Liver (tissue), 9 donors: Measurements from ENCODE around the gene ATF6B. TPM values are rescaled to one million over a fixed set of nuclear protein-coding genes. Genes with fewer than 3 reads are reported as not detected.
A peak's percentile ranks its signal among the peaks of the same experiment; 100 is the strongest.

Experiments
- DNase-seq: peaks from one replicate; pipeline ENCODE4 v3.0.0-alpha.2; 2017; ENCODE audit warnings: low spot score
- H3K27ac ChIP-seq, 2 donors: one replicate each; pipeline ENCODE4 v1.7.0; 2013; ENCODE audit warnings: inconsistent platforms in 2 of 2, low read length in 2 of 2, control low read depth in 1 of 2, low read depth in 1 of 2, mild to moderate bottlenecking in 1 of 2
- H3K27me3 ChIP-seq, 4 donors: one replicate each; pipeline versions ENCODE4 v1.6.1 to v1.7.0; 2013; ENCODE audit warnings: low read length in 3 of 4, inconsistent platforms in 1 of 4, mild to moderate bottlenecking in 1 of 4, moderate library complexity in 1 of 4; ENCODE audit not compliant: control insufficient read depth in 4 of 4, insufficient read depth in 4 of 4
- H3K36me3 ChIP-seq, 4 donors: one replicate each; pipeline versions ENCODE4 v1.6.1 to v1.7.0; 2013; ENCODE audit warnings: low read length in 3 of 4, mild to moderate bottlenecking in 3 of 4, low read depth in 1 of 4, moderate library complexity in 1 of 4; ENCODE audit not compliant: control insufficient read depth in 4 of 4, insufficient read depth in 3 of 4
- H3K4me1 ChIP-seq, 4 donors: one replicate each; pipeline versions ENCODE4 v1.6.1 to v1.7.0; 2013; ENCODE audit warnings: low read length in 3 of 4, mild to moderate bottlenecking in 3 of 4, moderate library complexity in 1 of 4; ENCODE audit not compliant: control insufficient read depth in 4 of 4, insufficient read depth in 4 of 4
- H3K4me3 ChIP-seq, 3 donors: one replicate each; pipeline versions ENCODE4 v1.6.1 to v1.7.0; 2013; ENCODE audit warnings: low read length in 3 of 3, control low read depth in 1 of 3, low read depth in 1 of 3, mild to moderate bottlenecking in 1 of 3
- H3K9ac ChIP-seq, 2 donors: one replicate each; pipeline ENCODE4 v1.7.0; 2013; ENCODE audit warnings: low read length in 2 of 2, mild to moderate bottlenecking in 2 of 2, moderate library complexity in 2 of 2, control low read depth in 1 of 2, low read depth in 1 of 2
- H3K9me3 ChIP-seq, 4 donors: one replicate each; pipeline versions ENCODE4 v1.6.1 to v1.7.0; 2013; ENCODE audit warnings: low read length in 3 of 4; ENCODE audit not compliant: control insufficient read depth in 4 of 4
- ATF3 ChIP-seq: IDR thresholded peaks from 2 replicates; pipeline ENCODE4 v1.6.1; 2016; ENCODE audit warnings: antibody characterized with exemption
- CTCF ChIP-seq: fragments of 150-350 bp; IDR thresholded peaks from 2 replicates; pipeline ENCODE4 v1.5.1; 2017; ENCODE audit warnings: improper control_type of control experiment, low read depth, low read length; ENCODE audit not compliant: missing input control
- EGR1 ChIP-seq, 2 donors: IDR thresholded peaks; 2 replicates each; pipeline ENCODE4 v1.6.1; 2016 to 2018; ENCODE audit warnings: antibody characterized with exemption in 2 of 2, low read depth in 2 of 2
- FOXA1 ChIP-seq: IDR thresholded peaks from 2 replicates; pipeline ENCODE4 v1.6.1; 2016; ENCODE audit warnings: antibody characterized with exemption
- FOXA2 ChIP-seq: IDR thresholded peaks from 2 replicates; pipeline ENCODE4 v1.6.1; 2016; ENCODE audit warnings: antibody characterized with exemption
- GABPA ChIP-seq, 2 donors: IDR thresholded peaks in 1 of 2; conservative IDR thresholded peaks in 1 of 2; 2 replicates each; pipeline ENCODE4 v1.6.1; 2016; ENCODE audit warnings: antibody characterized with exemption in 2 of 2, mild to moderate bottlenecking in 1 of 2, moderate library complexity in 1 of 2
- HNF4A ChIP-seq, 2 donors: conservative IDR thresholded peaks; 2 replicates each; pipeline ENCODE4 v1.6.1; 2016; ENCODE audit warnings: antibody characterized with exemption in 2 of 2, mild to moderate bottlenecking in 2 of 2
- HNF4G ChIP-seq: IDR thresholded peaks from 2 replicates; pipeline ENCODE4 v1.6.1; 2016; ENCODE audit warnings: antibody characterized with exemption
- JUND ChIP-seq, 2 donors: IDR thresholded peaks; 2 replicates each; pipeline ENCODE4 v1.6.1; 2016; ENCODE audit warnings: antibody characterized with exemption in 2 of 2
- MAX ChIP-seq: IDR thresholded peaks from 2 replicates; pipeline ENCODE4 v1.6.1; 2016; ENCODE audit warnings: antibody characterized with exemption
- NR2F2 ChIP-seq: IDR thresholded peaks from 2 replicates; pipeline ENCODE4 v1.6.1; 2016; ENCODE audit warnings: antibody characterized with exemption
- RAD21 ChIP-seq, 2 donors: IDR thresholded peaks; 2 replicates each; pipeline ENCODE4 v1.6.1; 2016; ENCODE audit warnings: antibody characterized with exemption in 2 of 2, mild to moderate bottlenecking in 2 of 2
- REST ChIP-seq: IDR thresholded peaks from 2 replicates; pipeline ENCODE4 v1.6.1; 2016; ENCODE audit warnings: antibody characterized with exemption, mild to moderate bottlenecking
- RXRA ChIP-seq, 2 donors: IDR thresholded peaks; 2 replicates each; pipeline ENCODE4 v1.6.1; 2017 to 2018; ENCODE audit warnings: antibody characterized with exemption in 2 of 2, mild to moderate bottlenecking in 1 of 2
- SP1 ChIP-seq: IDR thresholded peaks from 2 replicates; pipeline ENCODE4 v1.6.1; 2018; ENCODE audit warnings: antibody characterized with exemption, mild to moderate bottlenecking
- TAF1 ChIP-seq: conservative IDR thresholded peaks from 2 replicates; pipeline ENCODE4 v1.6.1; 2016; ENCODE audit warnings: antibody characterized with exemption, mild to moderate bottlenecking
- YY1 ChIP-seq: IDR thresholded peaks from 2 replicates; pipeline ENCODE4 v1.6.1; 2016; ENCODE audit warnings: antibody characterized with exemption, mild to moderate bottlenecking
- ZBTB33 ChIP-seq: IDR thresholded peaks from 2 replicates; pipeline ENCODE4 v1.6.1; 2016; ENCODE audit warnings: antibody characterized with exemption
- WGBS: extraction: QIAGEN DNeasy Blood & Tissue Kit; methylation state at CpG from one replicate; pipeline ENCODE4 v1.1.7; 2013; 5-methylcytosine and 5-hydroxymethylcytosine counted together
- polyA plus RNA-seq, 2 donors: library from polyadenylated mRNA; stranded (reverse) in 1 of 2; unstranded in 1 of 2; fragments of 200-250 nt in 1 of 2; fragments of >200 nt in 1 of 2; fragmentation: Nextera tagmentation in 1 of 2; extraction: Ambion mirVana in 1 of 2; gene quantifications; one replicate each; pipeline versions ENCODE4 v1.2.1 to v1.2.3, GENCODE V29; 2013 to 2015
- total RNA-seq, 2 donors: library from RNA; depleted of rRNA; stranded (reverse); fragments of >200 nt; gene quantifications; one replicate each; pipeline ENCODE4 v1.2.3, GENCODE V29; 2014
- donor health status: healthy.
- donor health status: healthy.
- donor health status: healthy.
- donor health status: healthy.
- donor health status: healthy.

The ATF6B gene
- total and polyA plus RNA-seq, 4 donors = 13.6 to 24.8 (median 15.5) TPM

- peak within 1 kb of the TSS; percentile 77 to 81 for H3K9ac ChIP-seq
- H3K36me3 ChIP-seq = peaks cover 3 to 11% (median 10%) of the 10 kb centered on the region in 4 donors
- WGBS = 5% methylated on average over 52 of the region's 52 CpGs
- H3K27me3 ChIP-seq = peaks cover 0 to 5% (median 0%) of the 10 kb centered on the region in 4 donors
- peak within 1 kb of the TSS; percentile 66 to 97 (median 82) for H3K4me3 ChIP-seq
- H3K4me1 ChIP-seq = peaks cover 6 to 26% (median 13%) of the 10 kb centered on the region in 4 donors
- TF ChIP-seq MAX (no peak), SP1 (peak; percentile 52), GABPA (IDR thresholded peaks at IDR 0.05 in 1 of 2, conservative IDR thresholded peaks at IDR 0.05 in 1 of 2) (peak; percentile 47 to 80), REST (peak; percentile 21), ZBTB33 (peak; percentile 66), FOXA1 (no peak), ATF3 (no peak), HNF4G (peak; percentile 19), EGR1 (IDR thresholded peaks at IDR 0.05; ENCODE audit: low read depth in 2 of 2) (no peak), RAD21 (IDR thresholded peaks at IDR 0.05) (no peak), JUND (IDR thresholded peaks at IDR 0.05) (no peak), NR2F2 (peak; percentile 65), HNF4A (conservative IDR thresholded peaks at IDR 0.05) (peak in 1 of 2 donors; percentile 10), FOXA2 (no peak), RXRA (IDR thresholded peaks at IDR 0.05) (peak; percentile 34 to 52), YY1 (peak; percentile 25), CTCF (peak; percentile 13), TAF1 (no peak)
- DNase-seq = peak; percentile 85
- no peaks in the 10 kb centered on the region for H3K9me3 ChIP-seq
- peak within 1 kb of the TSS; percentile 87 to 88 for H3K27ac ChIP-seq
These were observed 25.8 kb upstream of the ATF6B start, which contains the start of gene PPT2 for GRCh38 chr6:32153564-32154513. Gene PPT2, plus strand, starts transcription at chr6:32154141. Its CDS starts 454 bp downstream, at chr6:32154595.
